NT2/D1 (cell line): ENCODE measurements around the gene CD38.

Experiments
- DNase-seq: peaks from one replicate; pipeline ENCODE4 v3.0.0-alpha.2; 2011; ENCODE audit warnings: low read depth, low spot score
- H3K27me3 ChIP-seq: 2 replicates; pipeline ENCODE4 v1.6.0; 2011; ENCODE audit warnings: mild to moderate bottlenecking; ENCODE audit not compliant: insufficient read length, insufficient read depth
- H3K36me3 ChIP-seq: 2 replicates; pipeline ENCODE4 v1.6.1; 2011; ENCODE audit warnings: mild to moderate bottlenecking, low read length, mixed read lengths; ENCODE audit not compliant: insufficient read depth, insufficient read length
- H3K4me1 ChIP-seq: 2 replicates; pipeline ENCODE4 v1.5.1; 2011; ENCODE audit not compliant: insufficient read depth, insufficient read length
- H3K4me3 ChIP-seq: 2 replicates; pipeline ENCODE4 v1.5.1; 2011; ENCODE audit warnings: low read depth; ENCODE audit not compliant: insufficient read length
- H3K9ac ChIP-seq: 2 replicates; pipeline ENCODE4 v1.6.0; 2011; ENCODE audit warnings: low read depth; ENCODE audit not compliant: insufficient read length
- H3K9me3 ChIP-seq: 2 replicates; pipeline ENCODE4 v1.5.1; 2011; ENCODE audit warnings: mild to moderate bottlenecking, low read length; ENCODE audit not compliant: insufficient read depth
- SUZ12 ChIP-seq: IDR thresholded peaks from 2 replicates; pipeline ENCODE4 v1.6.1; 2011; ENCODE audit not compliant: insufficient read length, insufficient read depth; ENCODE audit errors: extremely low read depth
- YY1 ChIP-seq: IDR thresholded peaks from 2 replicates; pipeline ENCODE4 v1.6.1; 2011; ENCODE audit not compliant: insufficient read length, insufficient read depth
- ZNF274 ChIP-seq: IDR thresholded peaks from 2 replicates; pipeline ENCODE4 v1.6.1; 2011; ENCODE audit warnings: mild to moderate bottlenecking, low read depth, low read length

The CD38 gene

GRCh38 chr4:15873117-15873516 lies 95.0 kb downstream of the CD38 start:
- TF ChIP-seq YY1 (no peak), ZNF274 (no peak), SUZ12 (no peak)
- Histone ChIP-seq H3K4me3 (no peak overlapping the region), H3K36me3 (no peaks in the 10 kb centered on the region), H3K9ac (no peak overlapping the region), H3K9me3 (peaks cover 6% of the 10 kb centered on the region; the same call in 1 of the 2 replicates), H3K4me1 (no peaks in the 10 kb centered on the region), H3K27me3 (no peaks in the 10 kb centered on the region)
- DNase-seq = no peak

- no peak for TF ChIP-seq ZNF274
- TF ChIP-seq SUZ12 = no peak
- TF ChIP-seq YY1 = no peak
- Histone ChIP-seq H3K27me3 (no peaks in the 10 kb centered on the region), H3K4me1 (no peaks in the 10 kb centered on the region), H3K9me3 (peaks cover 10% of the 10 kb centered on the region; the same call in 1 of the 2 replicates), H3K36me3 (no peaks in the 10 kb centered on the region), H3K9ac (no peak overlapping the region), H3K4me3 (no peak overlapping the region)
- DNase-seq = no peak
Observed at GRCh38 chr4:15874671-15875070, 96.5 kb downstream of the CD38 start.

- H3K4me1 ChIP-seq = no peaks in the 10 kb centered on the region
- DNase-seq = no peak
- no peak overlapping the region for H3K9ac ChIP-seq
- H3K9me3 ChIP-seq = peaks cover 10% of the 10 kb centered on the region; the same call in 1 of the 2 replicates
- H3K27me3 ChIP-seq = no peaks in the 10 kb centered on the region
- H3K4me3 ChIP-seq = no peak overlapping the region
- H3K36me3 ChIP-seq = no peaks in the 10 kb centered on the region
- TF ChIP-seq SUZ12 (no peak), YY1 (no peak), ZNF274 (no peak)
Observed at GRCh38 chr4:15875663-15876460, 97.7 kb downstream of the CD38 start.

GRCh38 chr4:15878011-15878410 lies 99.9 kb downstream of the CD38 start:
- no peak overlapping the region for H3K9ac ChIP-seq

GRCh38 chr4:15881820-15882219 lies 103.7 kb downstream of the CD38 start:
- TF ChIP-seq ZNF274 = no peak
- TF ChIP-seq SUZ12 = no peak
- no peak for TF ChIP-seq YY1
- no peak for DNase-seq
- no peaks in the 10 kb centered on the region for H3K27me3 ChIP-seq
- no peak overlapping the region for H3K9ac ChIP-seq
- H3K4me1 ChIP-seq = no peaks in the 10 kb centered on the region
- no peaks in the 10 kb centered on the region for H3K36me3 ChIP-seq
- no peak overlapping the region for H3K4me3 ChIP-seq
- H3K9me3 ChIP-seq = peaks cover 10% of the 10 kb centered on the region; the same call in 1 of the 2 replicates

More at GRCh38 chr4:15878011-15878410, 99.9 kb downstream of the CD38 start:
- DNase-seq = no peak
- TF ChIP-seq ZNF274 = no peak
- no peak for TF ChIP-seq YY1
- no peak for TF ChIP-seq SUZ12
- Histone ChIP-seq H3K4me3 (no peak overlapping the region), H3K36me3 (no peaks in the 10 kb centered on the region), H3K4me1 (no peaks in the 10 kb centered on the region), H3K27me3 (no peaks in the 10 kb centered on the region), H3K9me3 (peaks cover 10% of the 10 kb centered on the region; the same call in 1 of the 2 replicates)

GRCh38 chr4:15882675-15883086 lies 104.6 kb downstream of the CD38 start:
- peaks cover 8% of the 10 kb centered on the region; the same call in 1 of the 2 replicates for H3K9me3 ChIP-seq
- no peaks in the 10 kb centered on the region for H3K27me3 ChIP-seq
- no peak overlapping the region for H3K9ac ChIP-seq
- H3K4me3 ChIP-seq = no peak overlapping the region
- DNase-seq = peak; percentile 76
- H3K36me3 ChIP-seq = no peaks in the 10 kb centered on the region
- H3K4me1 ChIP-seq = no peaks in the 10 kb centered on the region
- TF ChIP-seq YY1 (no peak), ZNF274 (no peak), SUZ12 (no peak)

- TF ChIP-seq ZNF274 (no peak), YY1 (no peak)
- H3K36me3 ChIP-seq = no peaks in the 10 kb centered on the region
- no peak overlapping the region for H3K9ac ChIP-seq
- no peaks in the 10 kb centered on the region for H3K9me3 ChIP-seq
- no peaks in the 10 kb centered on the region for H3K27me3 ChIP-seq
- no peak for DNase-seq
- H3K4me1 ChIP-seq = no peaks in the 10 kb centered on the region
- H3K4me3 ChIP-seq = no peak overlapping the region
Observed at GRCh38 chr4:15883610-15884243, 105.6 kb downstream of the CD38 start.
